Middle frontal gyrus (tissue), 1 donor: ENCODE data around the gene MAGI1.

Source experiments
- DNase-seq: peaks from one replicate; pipeline ENCODE4 v3.0.0-alpha.2; 2015; ENCODE audit warnings: low spot score; ENCODE audit errors: extremely low spot score

Gene MAGI1

DNA sequence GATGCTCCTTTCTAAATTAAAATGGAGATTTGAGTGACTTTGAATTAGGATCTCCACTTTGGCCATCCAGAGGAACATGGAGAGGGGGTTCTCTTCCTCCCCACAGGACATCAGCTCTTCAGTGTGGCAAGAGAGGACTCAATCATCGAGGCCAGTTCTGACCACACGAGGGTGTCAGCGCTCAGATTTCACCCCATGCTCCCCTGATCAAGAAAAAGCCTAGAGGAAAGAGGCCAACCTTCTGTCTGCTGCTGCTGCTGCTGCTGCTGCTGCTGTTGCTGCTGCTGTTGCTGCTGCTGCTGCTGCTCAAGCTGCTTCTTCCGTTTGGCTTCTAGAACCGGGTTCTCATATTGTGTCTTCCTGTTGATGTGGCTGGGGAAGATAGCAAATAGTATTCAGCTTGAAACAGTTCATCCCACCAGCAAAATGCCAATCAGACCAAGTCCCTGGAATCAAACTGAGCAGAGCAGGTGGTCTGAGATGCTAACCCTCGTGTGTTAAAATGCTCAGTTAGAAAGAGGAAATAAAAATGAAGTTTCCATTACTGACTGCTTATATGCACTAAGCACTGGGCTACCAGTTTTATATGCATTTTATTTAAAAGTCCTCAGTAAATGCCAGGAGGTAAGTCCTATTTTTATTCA, 599.0 kb downstream of the MAGI1 start:
- peak; percentile 53 for DNase-seq

- DNase-seq, result no peak
These were observed 600.1 kb downstream of the MAGI1 start for GRCh38 chr3:65438612-65439011.

DNA sequence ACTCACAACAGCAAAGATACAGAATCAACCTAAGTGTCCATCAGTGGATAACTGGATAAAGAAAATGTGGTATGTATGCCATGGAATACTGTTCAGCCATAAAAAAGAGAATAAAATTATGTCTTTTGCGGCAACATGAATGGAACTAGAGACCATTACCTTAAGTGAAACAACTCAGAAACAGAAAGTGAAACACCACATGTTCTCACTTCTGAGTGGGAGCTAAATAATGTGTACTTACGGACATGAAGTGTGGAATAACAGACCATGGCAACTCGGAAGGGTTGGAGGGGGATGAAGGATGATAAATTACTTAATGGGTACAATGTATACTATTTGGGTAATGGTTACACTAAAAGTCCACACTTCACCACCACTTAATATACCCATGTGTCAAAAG, 600.6 kb downstream of the MAGI1 start:
- no peak for DNase-seq

DNA sequence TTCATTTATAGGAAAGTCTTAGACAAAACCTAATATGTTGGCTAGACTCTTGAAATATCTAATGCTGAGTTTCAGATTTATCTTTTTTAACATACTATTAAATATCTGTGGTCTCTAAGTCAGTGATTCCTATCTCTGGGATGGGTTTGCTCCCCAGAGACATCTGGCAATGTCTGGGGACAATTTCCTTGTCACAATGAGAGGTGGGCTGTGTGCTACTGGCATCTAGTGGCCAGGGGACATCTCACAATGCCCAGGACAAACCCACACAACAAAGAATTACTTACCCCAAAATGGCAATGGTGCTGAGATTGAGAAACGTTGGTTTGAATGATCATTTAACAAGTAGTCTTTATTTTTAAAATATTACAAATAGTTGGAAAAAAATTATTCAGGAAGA, 602.1 kb downstream of the MAGI1 start:
- DNase-seq, result no peak

DNA sequence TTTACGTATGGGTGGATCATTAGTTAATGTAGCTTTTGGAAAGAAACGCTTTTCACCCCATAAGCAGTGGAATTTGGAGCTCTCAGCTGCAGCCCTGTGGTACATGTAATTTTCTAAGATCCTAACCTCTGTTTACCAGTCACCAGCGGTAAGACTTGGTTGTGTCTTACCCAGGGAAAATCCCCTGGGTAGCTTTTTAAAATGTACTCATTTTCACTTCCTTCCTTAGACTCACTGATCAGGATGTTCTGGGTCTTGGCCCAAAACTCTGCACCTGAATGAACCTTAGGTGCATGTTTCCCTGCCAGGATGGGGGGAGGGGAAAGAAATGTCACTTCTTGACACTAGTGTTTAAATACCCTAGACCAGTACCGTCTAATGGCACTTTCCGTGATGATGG, 605.2 kb downstream of the MAGI1 start:
- DNase-seq, result no peak

DNA sequence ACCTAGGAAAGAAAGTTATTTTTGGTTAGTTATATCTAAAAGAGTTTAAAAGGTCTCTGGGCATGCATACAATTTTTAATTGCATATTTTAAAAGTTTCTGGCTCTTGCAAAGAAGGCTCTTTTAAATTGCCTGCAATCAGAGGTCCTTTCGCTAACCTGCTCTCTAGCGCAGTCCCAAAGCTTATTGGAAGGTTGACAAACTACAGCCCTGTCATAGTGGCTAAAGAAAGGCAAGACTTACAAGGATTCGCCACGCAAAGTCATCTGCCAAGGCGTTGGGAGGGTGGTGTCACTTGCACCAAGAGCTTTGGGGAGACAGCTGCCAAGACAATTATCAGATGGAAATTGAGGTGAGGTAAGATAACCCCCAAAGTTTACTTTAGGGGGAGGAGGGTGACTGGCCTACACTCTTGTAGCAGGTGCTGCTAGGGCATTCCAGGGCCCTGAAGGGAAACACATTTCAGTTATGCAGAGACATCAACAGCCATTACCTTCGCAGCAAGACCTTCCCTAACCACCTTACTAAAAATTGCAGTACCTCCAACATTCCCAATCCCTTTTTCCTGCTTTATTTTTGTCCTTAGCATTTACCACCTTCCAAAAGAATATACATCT, 606.2 kb downstream of the MAGI1 start:
- no peak for DNase-seq

DNA sequence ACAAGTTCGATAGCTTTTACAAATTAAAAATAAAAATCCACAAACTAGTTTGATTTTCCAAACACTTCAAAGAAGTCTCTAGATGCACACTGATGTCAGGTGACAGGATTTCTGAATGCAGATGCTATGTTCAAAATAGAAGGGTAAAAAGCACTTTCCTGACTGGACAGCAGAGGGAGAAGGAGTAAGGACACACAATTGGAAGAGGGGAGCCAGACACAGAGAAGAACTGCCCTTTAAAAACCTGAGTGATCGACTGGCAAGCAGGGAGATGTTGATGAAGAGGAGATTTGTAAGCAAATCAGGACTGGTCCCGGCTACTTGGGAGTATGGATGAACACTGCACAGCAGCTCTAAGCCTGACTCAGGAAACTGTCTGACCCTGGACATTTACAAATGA, 612.8 kb downstream of the MAGI1 start:
- DNase-seq, result no peak

GRCh38 chr3:65422154-65422553, 616.6 kb downstream of the MAGI1 start:
- no peak for DNase-seq

GRCh38 chr3:65419233-65419632, 619.5 kb downstream of the MAGI1 start:
- no peak for DNase-seq

DNA sequence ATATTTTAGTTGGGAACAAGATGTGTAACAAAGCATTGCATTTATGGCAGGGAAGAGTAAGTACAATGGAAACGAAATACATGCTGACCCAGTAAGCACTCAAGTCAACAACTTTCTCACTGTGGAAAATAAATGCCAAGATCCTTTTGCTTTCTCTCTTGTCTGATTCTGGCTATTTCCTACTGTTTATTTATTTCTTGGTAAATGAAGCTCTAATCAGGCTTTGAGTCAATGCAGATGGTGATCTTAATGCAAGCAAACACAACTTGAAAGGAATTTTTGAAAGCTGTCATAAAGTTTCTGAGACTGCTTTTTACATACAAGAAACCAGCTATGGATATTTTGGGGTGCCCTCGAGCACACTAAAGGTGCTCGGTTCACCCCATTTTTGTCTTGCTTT, 624.8 kb downstream of the MAGI1 start:
- no peak for DNase-seq

DNA sequence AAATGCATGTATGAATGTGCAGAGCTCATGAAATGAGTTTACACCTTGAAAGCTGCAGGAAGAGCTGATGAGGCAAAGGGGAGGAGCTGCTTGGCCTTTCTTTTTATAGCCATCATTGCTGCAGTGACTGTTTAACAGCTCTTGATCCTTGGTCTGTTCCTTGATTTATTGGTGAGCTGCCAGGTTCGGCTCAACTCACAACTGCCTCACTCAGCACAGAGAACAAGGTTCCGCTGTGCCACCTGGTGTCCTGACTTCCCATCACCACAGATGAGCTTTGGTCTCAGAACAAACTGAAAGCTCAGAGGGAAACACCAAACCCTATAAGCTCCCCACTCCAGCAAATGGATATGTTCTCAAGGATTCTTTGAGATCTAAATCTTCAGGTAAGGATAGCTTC, 626.1 kb downstream of the MAGI1 start:
- DNase-seq, result no peak

GRCh38 chr3:65411367-65411766, 627.4 kb downstream of the MAGI1 start:
- no peak for DNase-seq

DNA sequence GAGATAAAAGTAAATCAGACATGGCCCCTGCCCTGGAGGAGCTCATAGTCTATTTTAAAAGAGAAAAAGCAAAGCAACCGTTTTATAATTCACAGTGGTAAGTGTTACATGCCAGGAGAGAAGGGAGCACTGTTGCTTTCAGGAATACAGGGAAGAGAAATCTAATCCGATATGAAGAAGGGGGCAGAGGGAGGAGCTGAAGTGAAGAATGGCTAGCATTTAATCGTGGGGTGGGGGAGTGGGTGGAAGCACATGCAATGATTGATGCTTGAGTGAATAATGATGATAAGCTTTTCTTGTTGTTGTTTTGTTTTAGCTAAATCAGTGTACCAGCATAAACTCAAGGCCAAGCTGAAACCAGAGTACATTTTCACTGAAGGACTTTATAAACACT, 629.5 kb downstream of the MAGI1 start:
- no peak for DNase-seq

- no peak for DNase-seq
These were observed 630.1 kb downstream of the MAGI1 start for GRCh38 chr3:65408531-65409175.

DNA sequence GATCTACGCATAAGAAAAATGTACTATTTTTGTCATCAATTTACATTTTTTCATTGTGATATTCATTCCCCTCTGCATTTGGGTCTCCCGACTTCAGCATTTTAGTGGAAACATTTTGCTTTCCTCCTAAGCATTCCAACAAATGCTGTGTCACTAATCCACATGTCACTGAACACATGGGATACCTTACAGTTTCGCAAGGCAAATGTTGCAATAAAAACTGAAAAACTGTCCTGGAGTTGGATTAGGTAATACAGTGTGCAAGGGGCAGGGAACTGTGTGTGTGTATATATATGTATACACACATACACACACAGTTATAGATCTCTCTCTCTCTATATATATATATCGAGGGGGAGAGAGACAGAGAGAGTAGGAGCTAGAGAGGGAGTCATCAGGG, 632.2 kb downstream of the MAGI1 start:
- no peak for DNase-seq

GRCh38 chr3:65402597-65402996, 636.1 kb downstream of the MAGI1 start:
- DNase-seq, result no peak

DNA sequence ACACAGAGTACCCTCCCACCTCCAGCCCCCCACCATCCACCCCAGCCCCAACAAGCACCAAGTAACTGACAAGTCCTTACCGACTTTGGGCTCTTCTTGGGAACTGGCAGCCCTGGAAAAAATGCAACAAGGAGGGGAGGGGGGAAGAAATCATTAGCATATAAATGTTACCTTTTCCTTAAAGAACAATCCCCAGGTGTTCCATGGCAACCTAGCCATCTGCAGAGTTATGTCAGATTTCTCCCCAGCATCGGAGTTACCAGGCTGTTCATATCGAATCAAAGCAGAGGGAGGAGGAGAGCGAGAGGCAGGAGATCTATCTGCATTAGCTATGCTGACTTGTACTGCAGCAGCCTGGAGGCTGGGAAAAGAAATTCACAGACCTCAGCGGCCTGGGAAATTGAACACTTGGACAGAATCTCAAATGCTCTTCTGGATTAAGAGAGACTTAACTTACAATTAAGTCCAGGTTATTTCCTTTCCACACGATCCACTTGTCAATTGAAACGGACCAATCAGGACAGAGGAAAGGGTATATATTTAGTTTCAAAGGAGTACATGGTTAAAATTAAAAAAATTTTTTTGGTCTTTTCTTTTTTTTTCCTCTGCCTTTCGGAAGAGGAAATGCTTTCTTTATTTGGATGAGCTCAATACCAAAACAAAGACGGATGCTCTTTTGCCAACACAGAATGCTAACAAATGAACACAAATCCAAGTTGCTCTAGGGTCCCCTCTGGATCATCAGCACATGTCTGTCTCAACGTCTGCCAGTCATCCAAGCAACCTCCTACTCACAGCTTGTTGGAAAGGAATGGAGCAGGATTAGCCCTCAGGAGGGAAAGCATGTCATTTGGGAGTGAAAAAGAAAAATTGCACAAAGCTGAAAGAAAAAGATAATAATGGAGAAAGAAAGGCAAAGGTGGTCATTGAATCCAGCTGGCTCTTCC, 637.1 kb downstream of the MAGI1 start:
- no peak for DNase-seq

DNA sequence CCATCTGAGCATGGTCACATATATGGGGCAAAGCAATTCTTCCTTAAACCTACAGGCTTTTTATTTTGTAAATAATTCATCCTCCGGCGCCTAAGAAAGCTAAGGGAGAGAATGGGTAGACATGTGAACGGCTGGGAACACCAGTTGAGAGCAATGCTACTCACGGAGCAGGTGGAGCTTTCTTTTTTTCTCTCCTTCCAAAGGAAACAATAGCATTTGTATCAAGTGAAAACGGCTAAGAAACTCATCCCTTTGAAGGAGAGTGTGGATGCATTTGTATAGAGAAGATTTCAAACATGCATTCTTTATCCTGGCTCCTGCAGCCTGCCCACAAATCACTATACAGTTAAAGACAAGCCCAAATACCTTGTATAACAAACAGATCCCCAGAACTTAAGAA, 637.8 kb downstream of the MAGI1 start:
- no peak for DNase-seq

GRCh38 chr3:65398953-65399352, 639.8 kb downstream of the MAGI1 start:
- DNase-seq, result no peak

DNA sequence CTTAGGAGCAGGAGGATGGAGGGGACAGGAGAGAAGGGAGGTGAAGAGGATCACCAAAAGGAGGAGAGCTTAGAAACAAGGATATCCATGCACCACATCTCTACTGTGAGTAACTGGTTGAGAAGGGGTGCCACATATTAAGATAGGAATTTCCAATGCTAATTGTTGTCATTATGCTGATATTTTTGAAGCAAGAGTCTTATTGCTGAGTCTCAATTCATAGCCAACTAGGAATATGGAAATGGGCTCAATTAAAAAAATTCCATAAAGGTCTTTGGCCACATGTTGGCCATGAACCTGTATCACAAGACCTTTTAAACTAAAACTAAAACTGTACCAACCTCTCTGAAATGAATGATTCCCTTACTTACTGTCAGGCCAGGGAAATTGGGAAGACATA, 642.6 kb downstream of the MAGI1 start:
- DNase-seq, result no peak

DNA sequence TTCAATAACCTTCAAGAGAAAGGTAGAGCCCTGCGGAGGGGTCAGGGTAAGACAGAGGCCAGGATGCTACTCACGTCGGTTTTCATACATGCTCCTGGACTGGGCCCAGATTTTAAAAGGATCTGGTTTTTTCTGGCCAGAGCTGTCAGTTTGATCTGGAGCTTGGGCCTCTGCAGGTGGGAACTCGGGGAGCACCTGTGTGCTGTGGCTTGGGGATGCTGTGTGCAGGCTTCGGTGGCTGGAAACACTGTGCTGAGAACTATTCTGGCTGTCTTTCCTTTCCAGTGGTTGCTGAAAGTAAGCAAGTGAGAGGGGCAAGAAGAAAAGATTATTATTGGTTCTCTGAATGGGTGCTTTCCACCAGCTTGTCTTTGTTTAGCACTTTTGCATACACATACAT, 647.6 kb downstream of the MAGI1 start:
- DNase-seq, result no peak

GRCh38 chr3:65385805-65386204, 652.9 kb downstream of the MAGI1 start:
- DNase-seq, result no peak
